GM12892 (cell line): ENCODE results near the gene CCT3.
A peak's percentile ranks its signal among the peaks of the same experiment; 100 is the strongest.

Experiments used
- DNase-seq: peaks from one replicate; pipeline ENCODE4 v3.0.0; 2011; ENCODE audit not compliant: insufficient read length
- FAIRE-seq: peaks from 2 replicates; lab custom pipeline; 2011; peaks lifted over from hg19 to GRCh38; lab: Jason Lieb, UNC
- POLR2A ChIP-seq: IDR thresholded peaks from 2 replicates; pipeline ENCODE4 v1.6.1; 2011; ENCODE audit warnings: low read depth, low read length, control low read depth
- POLR2AphosphoS5 ChIP-seq: IDR thresholded peaks from 2 replicates; pipeline ENCODE4 v1.6.1; 2011; ENCODE audit warnings: low read depth, low read length, control low read depth
- TAF1 ChIP-seq: IDR thresholded peaks from 2 replicates; pipeline ENCODE4 v1.6.1; 2011; ENCODE audit warnings: low read depth, mild to moderate bottlenecking, control low read depth, low read length, borderline replicate concordance

The CCT3 gene

DNA sequence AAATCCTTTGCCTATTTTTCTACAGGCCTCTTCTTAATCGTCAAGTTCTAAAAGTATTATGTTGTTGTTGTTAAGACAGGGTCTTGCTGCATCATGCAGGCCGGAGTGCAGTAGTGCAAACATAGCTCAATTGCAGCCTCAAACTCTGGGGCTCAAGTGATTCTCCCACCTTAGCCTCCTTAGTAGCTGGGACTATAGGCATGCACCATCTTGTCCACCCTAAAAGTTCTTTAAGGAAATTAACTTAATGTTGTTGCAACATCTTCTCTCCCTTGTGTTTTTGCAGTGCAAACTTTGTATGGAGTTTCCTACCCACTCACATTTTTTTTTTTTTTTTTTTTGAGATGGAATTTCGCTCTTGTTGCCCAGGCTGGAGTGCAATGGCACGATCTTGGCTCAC, 34.9 kb downstream of the CCT3 start:
- no peak for FAIRE-seq
- TF ChIP-seq POLR2A = no peak
- no peak for TF ChIP-seq POLR2AphosphoS5
- TF ChIP-seq TAF1 = no peak

DNA sequence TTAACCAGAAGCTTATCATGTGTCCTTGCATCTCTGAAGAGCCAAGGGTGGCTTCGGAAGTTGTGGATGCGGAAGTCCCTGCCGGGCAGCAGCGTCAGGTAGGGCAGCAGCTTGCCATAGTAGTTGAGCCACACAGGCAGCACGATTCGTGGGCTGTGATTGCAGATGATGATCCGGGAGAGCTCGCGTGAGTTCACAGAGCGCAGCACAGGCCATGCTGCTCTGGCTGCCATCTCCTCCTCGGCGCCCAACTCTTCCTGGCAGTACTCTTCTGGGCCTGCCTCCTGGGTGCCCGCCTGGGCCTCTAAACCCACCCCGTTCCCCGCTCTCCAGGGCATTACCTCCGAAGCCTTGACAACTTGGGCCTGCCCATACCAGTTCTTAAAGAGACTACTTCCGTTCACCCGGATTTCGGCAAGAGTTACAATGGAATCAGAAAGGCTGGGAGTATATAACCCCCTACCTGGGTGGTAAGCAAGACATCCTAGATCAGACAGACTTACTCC, 39.2 kb downstream of the CCT3 start, which contains the start of gene VHLL:
Gene VHLL, minus strand, starts transcription at position 456 of the 506 bp plus-strand sequence. Its CDS starts 118 bp downstream, at position 338.
- FAIRE-seq = no peak
- TF ChIP-seq POLR2AphosphoS5 (no peak), POLR2A (no peak), TAF1 (no peak)
- no peak for DNase-seq

More for the DNA sequence above, 34.9 kb downstream of the CCT3 start:
- DNase-seq = no peak

DNA sequence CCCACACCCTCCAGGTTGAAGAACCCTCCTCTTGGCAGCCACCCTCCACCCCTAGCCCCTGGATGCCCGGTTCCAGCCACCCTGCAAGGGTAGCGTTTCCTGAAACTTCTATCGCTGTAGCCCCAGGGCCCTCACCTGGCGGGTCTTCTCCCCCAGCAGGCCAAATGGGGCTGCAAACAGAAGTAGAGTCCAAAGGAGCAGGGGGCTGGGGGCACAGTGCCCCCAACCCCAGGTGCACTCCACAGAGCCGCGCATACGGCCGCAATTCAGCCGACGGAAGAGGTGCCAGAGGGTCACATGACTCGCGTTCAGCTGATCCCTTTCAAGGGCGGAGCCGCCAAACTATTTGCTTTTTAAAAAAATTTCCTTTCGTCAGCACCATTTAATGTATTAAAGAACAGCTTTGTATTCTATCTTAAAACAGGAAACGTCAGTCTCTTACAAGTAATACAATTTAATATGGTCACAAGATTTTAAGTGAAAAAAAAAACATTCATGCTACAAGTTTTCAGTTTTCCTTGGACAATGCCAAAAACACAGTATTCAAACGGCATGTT, 42.6 kb downstream of the CCT3 start, which contains the start of gene GLMP:
Gene GLMP, minus strand, starts transcription at position 289 of the 557 bp plus-strand sequence. Its CDS starts 34 bp downstream, at position 255.
- DNase-seq = peak; percentile 60
- no peak for FAIRE-seq
- TF ChIP-seq TAF1 (no peak), POLR2A (peak; percentile 34; the same call in 1 of the 2 replicates)

DNA sequence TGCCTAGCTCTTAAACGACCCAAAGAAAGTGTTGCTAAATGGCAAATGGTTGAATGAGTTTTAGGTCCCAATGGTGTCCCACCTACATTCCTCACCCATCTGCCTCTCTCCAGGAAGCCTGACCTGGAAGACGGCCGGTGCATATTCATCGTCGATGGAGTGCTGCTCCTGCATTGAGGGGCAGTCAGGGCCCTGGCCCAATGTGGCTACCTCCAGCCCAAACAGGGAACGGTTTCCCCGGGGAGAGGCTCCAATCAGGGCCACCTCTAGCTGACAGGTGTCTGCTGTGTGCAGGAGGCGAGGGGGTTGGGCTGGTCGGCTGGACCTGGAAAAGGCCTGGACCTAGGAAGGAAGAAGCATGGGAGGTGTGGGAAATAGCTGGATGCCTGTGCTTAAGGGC, 44.2 kb downstream of the CCT3 start:
- DNase-seq (no peak), FAIRE-seq (no peak)
- TF ChIP-seq POLR2A (no peak), TAF1 (no peak), POLR2AphosphoS5 (no peak)

DNA sequence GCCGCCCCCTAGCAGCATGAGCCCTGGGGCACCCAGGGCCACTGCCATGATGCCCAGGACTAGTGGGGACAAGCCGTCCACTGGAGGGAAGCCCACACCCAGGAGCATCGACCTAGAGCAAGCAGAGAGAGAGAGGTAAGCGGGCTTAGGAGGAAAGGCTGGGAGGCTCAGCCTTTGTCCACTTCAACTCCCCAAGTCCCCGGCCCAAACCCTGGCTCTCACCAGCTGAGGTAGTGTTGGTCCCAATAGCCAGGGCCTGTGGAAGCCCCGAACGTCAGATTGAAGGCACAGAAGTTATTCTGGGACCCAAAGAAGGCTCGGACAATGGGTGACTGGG, 45.0 kb downstream of the CCT3 start:
- DNase-seq (no peak), FAIRE-seq (no peak)
- TF ChIP-seq TAF1 = no peak
- no peak for TF ChIP-seq POLR2AphosphoS5
- no peak for TF ChIP-seq POLR2A

DNA sequence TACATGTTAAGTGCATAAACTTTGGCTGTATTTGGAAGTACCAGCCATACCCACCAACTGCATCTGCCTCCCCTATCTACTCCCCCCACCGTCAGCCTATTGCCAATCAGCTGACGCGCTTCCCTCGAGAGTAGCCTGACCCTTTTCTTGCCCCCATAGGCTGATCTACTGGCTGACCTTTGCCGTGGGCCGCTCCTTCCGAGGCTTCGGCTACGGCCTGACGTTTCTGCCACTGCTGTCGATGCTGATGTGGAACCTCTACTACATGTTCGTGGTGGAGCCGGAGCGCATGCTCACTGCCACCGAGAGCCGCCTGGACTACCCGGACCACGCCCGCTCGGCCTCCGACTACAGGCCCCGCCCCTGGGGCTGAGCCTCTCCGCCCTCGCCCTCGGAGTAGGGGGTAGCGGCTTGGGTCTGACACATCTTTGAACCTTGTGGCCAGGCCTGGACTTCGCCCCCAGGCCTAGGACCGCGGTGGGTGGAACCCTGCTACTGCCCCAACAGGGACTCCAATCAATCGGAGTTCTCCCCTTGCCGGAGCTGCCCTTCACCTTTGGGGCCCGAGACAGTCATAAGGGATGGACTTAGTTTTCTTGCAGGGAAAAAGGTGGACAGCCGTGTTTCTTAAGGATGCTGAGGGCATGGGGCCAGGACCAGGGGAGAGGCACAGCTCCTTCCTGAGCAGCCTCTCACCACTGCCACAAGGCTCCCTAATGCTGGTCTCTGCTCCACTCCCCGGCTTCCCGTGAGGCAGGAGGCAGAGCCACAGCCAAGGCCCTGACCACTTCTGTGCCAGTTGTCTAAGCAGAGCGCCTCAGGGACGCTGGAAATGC, 46.6 kb downstream of the CCT3 start:
- FAIRE-seq = no peak
- no peak for TF ChIP-seq POLR2A
- peak; percentile 58 for DNase-seq

DNA sequence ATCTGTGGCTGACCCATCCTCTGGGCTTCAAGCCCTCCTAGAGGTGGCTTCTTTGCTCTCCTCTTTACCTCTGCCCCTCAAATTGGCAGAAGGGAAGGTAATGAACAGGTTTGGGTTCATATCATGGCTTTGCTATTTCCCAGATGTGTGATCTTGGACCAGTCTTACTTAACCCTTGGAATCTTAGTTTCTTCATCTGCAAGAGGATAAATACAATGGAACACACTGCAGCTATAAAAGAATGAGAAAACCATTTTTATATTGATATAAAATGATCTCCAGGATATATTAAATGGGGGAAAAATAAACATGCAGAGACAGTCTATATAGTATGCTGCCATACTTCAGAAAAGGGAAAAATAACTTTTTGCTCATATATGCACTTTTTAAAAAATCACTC, 48.2 kb downstream of the CCT3 start:
- DNase-seq (no peak), FAIRE-seq (peak; percentile 24)
- no peak for TF ChIP-seq POLR2A
- TF ChIP-seq TAF1 = no peak
- no peak for TF ChIP-seq POLR2AphosphoS5

DNA sequence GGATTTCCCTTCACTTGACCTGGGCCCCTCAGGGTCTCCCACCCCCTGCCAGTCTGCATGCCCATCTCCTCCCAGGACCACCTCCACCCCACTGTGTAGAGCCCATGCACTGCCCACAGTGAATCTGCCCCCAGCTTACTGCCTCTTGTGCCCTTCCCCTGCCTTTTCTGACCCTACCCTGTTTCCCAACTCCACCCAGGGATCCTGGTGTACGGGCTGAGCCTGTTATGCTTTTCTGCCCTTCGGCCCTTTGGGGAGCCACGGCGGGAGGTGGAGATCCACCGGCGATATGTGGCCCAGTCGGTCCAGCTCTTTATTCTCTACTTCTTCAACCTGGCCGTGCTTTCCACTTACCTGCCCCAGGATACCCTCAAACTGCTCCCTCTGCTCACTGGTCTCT, 52.0 kb downstream of the CCT3 start:
- DNase-seq = no peak
- FAIRE-seq = no peak
- TF ChIP-seq TAF1 (no peak), POLR2AphosphoS5 (no peak), POLR2A (no peak)

DNA sequence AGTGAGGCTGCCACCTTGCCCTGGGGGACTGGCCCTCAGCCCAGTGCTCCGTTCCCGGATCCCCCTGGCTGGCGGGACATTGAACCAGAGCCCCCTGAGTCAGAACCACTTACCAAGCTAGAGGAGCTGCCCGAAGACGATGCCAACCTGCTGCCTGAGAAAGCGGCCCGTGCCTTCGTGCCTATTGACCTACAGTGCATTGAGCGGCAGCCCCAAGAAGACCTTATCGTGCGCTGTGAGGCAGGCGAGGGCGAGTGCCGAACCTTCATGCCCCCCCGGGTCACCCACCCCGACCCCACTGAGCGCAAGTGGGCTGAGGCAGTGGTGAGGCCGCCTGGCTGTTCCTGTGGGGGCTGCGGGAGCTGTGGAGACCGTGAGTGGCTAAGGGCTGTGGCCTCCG, 52.7 kb downstream of the CCT3 start:
- DNase-seq = no peak
- FAIRE-seq = no peak
- no peak for TF ChIP-seq POLR2AphosphoS5
- TF ChIP-seq POLR2A = no peak
- no peak for TF ChIP-seq TAF1

DNA sequence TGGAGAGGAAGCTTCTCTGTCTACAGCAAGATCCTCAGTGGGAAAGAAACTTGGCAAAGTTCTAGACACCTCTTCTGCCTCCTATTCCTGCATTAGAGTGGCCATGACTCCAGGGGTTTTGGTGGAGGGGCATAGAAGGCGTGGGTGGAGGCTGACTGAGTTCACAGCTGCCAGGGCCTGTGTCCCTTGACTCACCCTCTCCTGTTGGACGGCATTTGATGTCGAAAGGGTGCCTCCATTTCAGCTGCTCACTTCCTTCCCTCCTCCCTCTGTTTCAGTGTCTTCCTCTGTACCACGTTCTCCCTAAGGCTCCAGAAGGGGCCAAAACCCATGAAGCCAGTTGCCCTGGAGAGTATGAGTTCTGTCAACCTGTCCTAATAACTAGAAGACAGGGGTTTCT, 53.3 kb downstream of the CCT3 start:
- FAIRE-seq = no peak
- TF ChIP-seq POLR2AphosphoS5 = no peak
- TF ChIP-seq TAF1 = no peak
- no peak for TF ChIP-seq POLR2A
- no peak for DNase-seq

DNA sequence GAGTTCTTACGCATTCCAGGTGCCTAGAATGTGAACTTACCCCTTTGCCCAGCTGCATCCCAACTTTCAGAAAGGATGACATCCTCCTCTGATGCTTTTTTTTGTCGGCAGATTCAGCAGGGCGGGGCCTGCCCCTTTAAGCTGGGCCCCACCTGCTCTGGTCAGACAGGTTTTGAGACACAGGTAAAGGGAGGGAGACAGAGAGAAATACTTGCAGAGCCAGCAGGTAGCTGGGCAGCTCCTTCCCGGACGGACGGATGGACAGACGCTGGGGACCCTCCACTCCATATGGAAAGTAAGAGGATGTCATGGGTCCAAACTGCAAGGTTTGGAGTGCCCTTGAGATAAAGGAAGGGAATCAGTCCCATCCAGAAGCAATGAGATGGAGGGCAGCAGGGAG, 54.0 kb downstream of the CCT3 start, which contains the start of gene TMEM79:
Gene TMEM79, plus strand, starts transcription at position 214 of the 400 bp plus-strand sequence. CDS start 902 bp downstream, outside the sequence.
- TF ChIP-seq TAF1 (no peak), POLR2A (no peak), POLR2AphosphoS5 (no peak)
- DNase-seq (no peak), FAIRE-seq (no peak)

DNA sequence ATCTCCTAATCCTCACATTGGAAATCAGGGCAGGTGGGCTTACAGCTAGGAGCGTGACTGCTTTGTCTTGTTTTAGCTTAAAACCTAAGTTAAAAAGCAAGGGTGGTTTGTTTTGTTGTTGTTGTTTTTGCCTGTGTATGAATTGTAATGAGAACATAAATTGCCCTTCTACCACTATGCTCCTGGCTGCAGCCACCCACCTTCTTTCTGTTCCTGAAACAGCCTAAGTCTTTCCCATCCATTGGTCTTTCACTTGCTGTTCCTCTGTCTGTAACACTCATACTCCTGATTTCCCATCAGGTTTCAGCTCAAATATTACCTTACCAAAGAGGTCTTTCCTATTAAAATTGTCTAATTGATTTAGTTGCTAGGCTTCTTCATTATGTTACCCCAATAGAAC, 54.6 kb downstream of the CCT3 start:
- TF ChIP-seq POLR2A = no peak
- no peak for TF ChIP-seq POLR2AphosphoS5
- no peak for TF ChIP-seq TAF1
- DNase-seq = no peak
- no peak for FAIRE-seq

DNA sequence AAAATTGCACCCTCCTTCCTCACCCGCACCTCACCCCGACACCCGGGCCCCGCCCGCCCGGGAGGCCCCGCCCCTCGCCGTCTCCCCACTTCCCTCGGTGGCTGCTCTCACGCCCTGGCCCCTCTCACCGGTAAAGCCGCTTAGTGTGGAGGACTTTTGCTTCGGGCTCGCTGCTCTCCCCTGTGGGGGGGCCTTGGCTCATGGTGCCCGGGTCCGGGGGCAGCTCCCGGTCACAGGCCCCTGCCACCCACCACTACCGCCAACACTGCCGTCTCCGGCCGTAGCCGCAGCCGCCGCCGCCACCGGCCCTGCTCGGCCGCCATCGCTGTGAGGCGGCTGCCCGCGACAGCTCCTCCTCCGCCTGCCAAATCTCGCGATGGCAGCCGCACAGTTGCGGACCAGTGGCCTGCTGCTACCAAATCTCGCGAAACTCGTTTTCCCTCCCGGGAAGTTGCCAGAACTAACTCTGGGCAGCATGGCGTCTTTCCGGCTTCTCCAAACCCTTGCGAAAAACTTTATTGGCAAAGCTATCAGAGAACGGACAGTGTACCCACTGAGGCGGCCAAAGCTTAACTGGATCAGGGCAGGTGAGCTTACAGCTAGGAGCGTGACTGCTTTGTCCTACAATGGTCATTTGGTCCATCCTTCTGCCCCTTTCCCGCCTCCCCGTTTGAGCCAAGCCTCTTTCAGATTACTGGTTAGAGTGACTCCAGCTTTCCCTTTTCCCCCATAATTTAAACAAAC, 55.4 kb downstream of the CCT3 start, which contains the start of gene SMG5:
Gene SMG5, minus strand, starts transcription at position 347 of the 744 bp plus-strand sequence. Its CDS starts 145 bp downstream, at position 202.
- TF ChIP-seq POLR2AphosphoS5 = peak; percentile 94
- TF ChIP-seq POLR2A = peak; percentile 98
- TF ChIP-seq TAF1 = peak; percentile 89; the same call in 1 of the 2 replicates
- FAIRE-seq (peak; percentile 95), DNase-seq (peak; percentile 85)
